ENCODE data around the gene NCOA7.

Gene NCOA7

DNA sequence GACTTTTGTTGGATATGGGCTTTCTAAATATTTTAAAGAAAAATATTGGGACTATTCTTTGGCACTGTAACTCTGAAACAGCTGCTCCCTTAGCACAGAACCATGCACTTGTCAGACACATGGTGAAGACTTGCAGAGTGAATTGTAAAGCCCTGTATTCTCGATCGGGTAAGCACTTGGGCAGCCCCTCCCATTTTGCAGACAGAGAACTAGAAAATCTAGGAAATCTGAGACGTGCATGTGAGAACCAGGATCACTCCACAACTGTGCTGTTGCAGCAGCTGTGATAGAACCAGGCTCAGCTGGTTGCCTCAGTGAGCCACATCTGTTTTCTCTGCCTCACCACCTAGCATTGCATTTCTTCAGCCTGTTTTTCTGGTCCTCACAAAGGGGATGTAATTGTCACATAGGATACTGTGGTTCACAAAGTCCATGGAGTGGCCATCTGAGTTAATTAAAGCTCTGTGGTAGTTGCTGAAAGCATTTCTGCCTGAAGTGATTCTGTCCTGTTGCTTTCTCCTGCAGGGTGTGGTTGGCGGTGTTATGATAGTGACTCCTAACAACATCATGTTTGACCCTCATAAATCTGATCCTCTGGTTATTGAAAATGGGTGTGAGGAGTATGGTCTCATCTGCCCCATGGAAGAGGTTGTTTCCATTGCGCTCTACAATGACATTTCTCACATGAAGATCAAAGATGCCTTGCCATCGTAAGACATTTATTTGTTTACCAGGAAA, 94.0 kb downstream of the NCOA7 start:
- Histone ChIP-seq H3K79me2 (ENCODE audit: control insufficient read depth, low read length) (no peaks in the 10 kb centered on the region), H3F3A (ENCODE audit: control insufficient read depth, insufficient read depth) (no peaks in the 10 kb centered on the region), H3K27me3 (ENCODE audit: control insufficient read depth, low read length) (no peaks in the 10 kb centered on the region), H3K9me3 (ENCODE audit: control insufficient read depth, insufficient read depth, low read length) (no peaks in the 10 kb centered on the region), H3K4me2 (ENCODE audit: low read length) (no peak overlapping the region), H3K9me2 (replicated peaks; ENCODE audit: control insufficient read depth, low read length) (no peaks in the 10 kb centered on the region), H3K27ac (ENCODE audit: low read depth, low read length) (no peak overlapping the region), H3K4me1 (ENCODE audit: control insufficient read depth, low read length) (peaks cover 3% of the 10 kb centered on the region; the same call in 1 of the 2 replicates), H4K20me1 (ENCODE audit: control insufficient read depth, insufficient read depth, low read depth, low read length) (no peaks in the 10 kb centered on the region), H3K4me3 (ENCODE audit: low read length) (no peak overlapping the region), H3K36me3 (ENCODE audit: control insufficient read depth, low read length) (peaks cover 93% of the 10 kb centered on the region)
- TF ChIP-seq EZH2phosphoT487 (IDR thresholded peaks at IDR 0.05; ENCODE audit: borderline replicate concordance, low read length), result no peak
- TF ChIP-seq, protein P1, sequence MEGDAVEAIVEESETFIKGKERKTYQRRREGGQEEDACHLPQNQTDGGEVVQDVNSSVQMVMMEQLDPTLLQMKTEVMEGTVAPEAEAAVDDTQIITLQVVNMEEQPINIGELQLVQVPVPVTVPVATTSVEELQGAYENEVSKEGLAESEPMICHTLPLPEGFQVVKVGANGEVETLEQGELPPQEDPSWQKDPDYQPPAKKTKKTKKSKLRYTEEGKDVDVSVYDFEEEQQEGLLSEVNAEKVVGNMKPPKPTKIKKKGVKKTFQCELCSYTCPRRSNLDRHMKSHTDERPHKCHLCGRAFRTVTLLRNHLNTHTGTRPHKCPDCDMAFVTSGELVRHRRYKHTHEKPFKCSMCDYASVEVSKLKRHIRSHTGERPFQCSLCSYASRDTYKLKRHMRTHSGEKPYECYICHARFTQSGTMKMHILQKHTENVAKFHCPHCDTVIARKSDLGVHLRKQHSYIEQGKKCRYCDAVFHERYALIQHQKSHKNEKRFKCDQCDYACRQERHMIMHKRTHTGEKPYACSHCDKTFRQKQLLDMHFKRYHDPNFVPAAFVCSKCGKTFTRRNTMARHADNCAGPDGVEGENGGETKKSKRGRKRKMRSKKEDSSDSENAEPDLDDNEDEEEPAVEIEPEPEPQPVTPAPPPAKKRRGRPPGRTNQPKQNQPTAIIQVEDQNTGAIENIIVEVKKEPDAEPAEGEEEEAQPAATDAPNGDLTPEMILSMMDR (IDR thresholded peaks at IDR 0.05; ENCODE audit: low read depth, low read length, poor library complexity, severe bottlenecking), result no peak

DNA sequence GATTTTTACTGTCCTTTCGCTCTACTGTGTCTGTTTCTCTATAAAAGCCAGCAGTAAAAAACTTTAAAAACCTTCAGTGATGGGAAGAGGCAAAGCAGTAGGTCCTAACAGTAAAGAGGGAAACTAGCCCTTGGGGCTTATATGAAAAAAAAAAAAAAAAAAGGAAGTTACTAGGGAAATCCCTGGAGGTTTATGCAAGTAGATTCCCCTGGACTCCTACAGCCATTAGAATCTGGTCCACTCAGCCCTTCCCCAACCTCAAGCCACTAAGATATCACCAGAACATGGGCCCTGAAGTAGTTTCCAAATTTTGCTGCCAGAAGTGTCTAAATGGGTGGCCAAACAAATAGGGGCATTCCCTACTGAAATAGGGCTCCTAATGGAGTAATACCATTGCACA, 95.3 kb downstream of the NCOA7 start:
- Histone ChIP-seq H3K27ac (ENCODE audit: low read depth, low read length) (no peak overlapping the region), H3K36me3 (ENCODE audit: control insufficient read depth, low read length) (peaks cover 94% of the 10 kb centered on the region), H3K9me2 (replicated peaks; ENCODE audit: control insufficient read depth, low read length) (no peaks in the 10 kb centered on the region), H3K9me3 (ENCODE audit: control insufficient read depth, insufficient read depth, low read length) (no peaks in the 10 kb centered on the region), H3K4me3 (ENCODE audit: low read length) (no peak overlapping the region), H3K79me2 (ENCODE audit: control insufficient read depth, low read length) (no peaks in the 10 kb centered on the region), H3K4me2 (ENCODE audit: low read length) (no peak overlapping the region), H4K20me1 (ENCODE audit: control insufficient read depth, insufficient read depth, low read depth, low read length) (no peaks in the 10 kb centered on the region), H3K27me3 (ENCODE audit: control insufficient read depth, low read length) (no peaks in the 10 kb centered on the region), H3F3A (ENCODE audit: control insufficient read depth, insufficient read depth) (0 out of 2 replicates have a peak, but pooled peaks cover 3% of the 10 kb centered on the region), H3K4me1 (ENCODE audit: control insufficient read depth, low read length) (peaks cover 3% of the 10 kb centered on the region; the same call in 1 of the 2 replicates)
- TF ChIP-seq, protein P1 (IDR thresholded peaks at IDR 0.05; ENCODE audit: low read depth, low read length, poor library complexity, severe bottlenecking), result no peak
- no peak for TF ChIP-seq EZH2phosphoT487 (IDR thresholded peaks at IDR 0.05; ENCODE audit: borderline replicate concordance, low read length)

DNA sequence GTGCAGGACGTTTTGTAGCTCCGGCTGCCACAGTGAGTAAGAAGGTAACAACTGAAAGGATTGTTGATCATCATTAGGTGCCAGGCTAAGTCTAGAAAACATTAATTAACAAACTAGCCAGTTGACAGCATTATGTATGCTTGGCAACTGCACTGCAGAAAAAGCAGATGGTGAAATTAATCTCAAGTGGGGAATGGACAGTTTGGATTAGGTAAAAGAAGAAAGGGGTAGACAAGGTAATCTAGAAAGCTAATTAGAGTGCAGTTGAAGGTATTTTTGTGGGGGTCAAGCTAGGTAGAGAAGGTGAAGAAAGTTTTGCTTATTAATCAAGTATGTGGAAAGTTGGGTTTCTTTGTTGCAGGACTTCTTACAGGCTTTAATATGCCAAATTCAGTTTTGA, 96.2 kb downstream of the NCOA7 start:
- Histone ChIP-seq H3K79me2 (ENCODE audit: control insufficient read depth, low read length) (no peaks in the 10 kb centered on the region), H3K4me1 (ENCODE audit: control insufficient read depth, low read length) (peaks cover 3% of the 10 kb centered on the region; the same call in 1 of the 2 replicates), H3K4me2 (ENCODE audit: low read length) (no peak overlapping the region), H4K20me1 (ENCODE audit: control insufficient read depth, insufficient read depth, low read depth, low read length) (no peaks in the 10 kb centered on the region), H3K4me3 (ENCODE audit: low read length) (no peak overlapping the region), H3K9me3 (ENCODE audit: control insufficient read depth, insufficient read depth, low read length) (no peaks in the 10 kb centered on the region), H3K36me3 (ENCODE audit: control insufficient read depth, low read length) (peaks cover 87% of the 10 kb centered on the region), H3F3A (ENCODE audit: control insufficient read depth, insufficient read depth) (0 out of 2 replicates have a peak, but pooled peaks cover 3% of the 10 kb centered on the region), H3K27ac (ENCODE audit: low read depth, low read length) (no peak overlapping the region), H3K27me3 (ENCODE audit: control insufficient read depth, low read length) (no peaks in the 10 kb centered on the region), H3K9me2 (replicated peaks; ENCODE audit: control insufficient read depth, low read length) (no peaks in the 10 kb centered on the region)
- TF ChIP-seq EZH2phosphoT487 (IDR thresholded peaks at IDR 0.05; ENCODE audit: borderline replicate concordance, low read length), result no peak
- TF ChIP-seq, protein P1 (IDR thresholded peaks at IDR 0.05; ENCODE audit: low read depth, low read length, poor library complexity, severe bottlenecking), result no peak
